Kidney capillary endothelial cell (primary cell): ENCODE results near the gene NUDT6.

Experiments
- DNase-seq: peaks from one replicate; pipeline ENCODE4 v3.0.0-alpha.2; 2018; ENCODE audit warnings: low spot score

Gene NUDT6

GRCh38 chr4:122914292-122914904 lies 8.0 kb downstream of the NUDT6 start:
- no peak for DNase-seq

GRCh38 chr4:122912810-122913575 lies 9.4 kb downstream of the NUDT6 start:
- DNase-seq, result no peak

- DNase-seq, result no peak
These were observed 10.8 kb downstream of the NUDT6 start for GRCh38 chr4:122911588-122911987.

GRCh38 chr4:122909683-122910082 lies 12.7 kb downstream of the NUDT6 start:
- DNase-seq, result no peak

GRCh38 chr4:122908223-122908622 lies 14.2 kb downstream of the NUDT6 start:
- no peak for DNase-seq

GRCh38 chr4:122906859-122907305 lies 15.5 kb downstream of the NUDT6 start:
- no peak for DNase-seq

GRCh38 chr4:122903766-122904288 lies 18.6 kb downstream of the NUDT6 start:
- DNase-seq, result no peak

- no peak for DNase-seq
These were observed 21.0 kb downstream of the NUDT6 start for GRCh38 chr4:122901247-122902010.

GRCh38 chr4:122900314-122900713 lies 22.1 kb downstream of the NUDT6 start:
- no peak for DNase-seq

GRCh38 chr4:122899682-122900081 lies 22.7 kb downstream of the NUDT6 start:
- DNase-seq, result no peak

GRCh38 chr4:122898370-122899150 lies 23.8 kb downstream of the NUDT6 start:
- DNase-seq, result peak; percentile 93

- DNase-seq, result no peak
These were observed 26.1 kb downstream of the NUDT6 start for GRCh38 chr4:122896270-122896669.

- no peak for DNase-seq
These were observed 26.9 kb downstream of the NUDT6 start for GRCh38 chr4:122895336-122895995.

- no peak for DNase-seq
These were observed 27.6 kb downstream of the NUDT6 start for GRCh38 chr4:122894827-122895226.

GRCh38 chr4:122890147-122890795 lies 32.1 kb downstream of the NUDT6 start:
- DNase-seq, result no peak

- no peak for DNase-seq
These were observed 32.7 kb downstream of the NUDT6 start for GRCh38 chr4:122889726-122890125.

GRCh38 chr4:122884499-122884898 lies 37.9 kb downstream of the NUDT6 start:
- no peak for DNase-seq

GRCh38 chr4:122882857-122883735 lies 39.3 kb downstream of the NUDT6 start:
- no peak for DNase-seq

- DNase-seq, result no peak
These were observed 43.4 kb downstream of the NUDT6 start for GRCh38 chr4:122879001-122879400.

- no peak for DNase-seq
These were observed 45.9 kb downstream of the NUDT6 start for GRCh38 chr4:122876456-122876855.
